ENCODE results near the gene ZDHHC5. TPM values are rescaled to one million over a fixed set of nuclear protein-coding genes. Genes with fewer than 3 reads are reported as not detected.
A peak's percentile ranks its signal among the peaks of the same experiment; 100 is the strongest.

ZDHHC5 gene
- total RNA-seq, 2 donors from 2014 or later = 46.0 to 53.3 TPM

DNA sequence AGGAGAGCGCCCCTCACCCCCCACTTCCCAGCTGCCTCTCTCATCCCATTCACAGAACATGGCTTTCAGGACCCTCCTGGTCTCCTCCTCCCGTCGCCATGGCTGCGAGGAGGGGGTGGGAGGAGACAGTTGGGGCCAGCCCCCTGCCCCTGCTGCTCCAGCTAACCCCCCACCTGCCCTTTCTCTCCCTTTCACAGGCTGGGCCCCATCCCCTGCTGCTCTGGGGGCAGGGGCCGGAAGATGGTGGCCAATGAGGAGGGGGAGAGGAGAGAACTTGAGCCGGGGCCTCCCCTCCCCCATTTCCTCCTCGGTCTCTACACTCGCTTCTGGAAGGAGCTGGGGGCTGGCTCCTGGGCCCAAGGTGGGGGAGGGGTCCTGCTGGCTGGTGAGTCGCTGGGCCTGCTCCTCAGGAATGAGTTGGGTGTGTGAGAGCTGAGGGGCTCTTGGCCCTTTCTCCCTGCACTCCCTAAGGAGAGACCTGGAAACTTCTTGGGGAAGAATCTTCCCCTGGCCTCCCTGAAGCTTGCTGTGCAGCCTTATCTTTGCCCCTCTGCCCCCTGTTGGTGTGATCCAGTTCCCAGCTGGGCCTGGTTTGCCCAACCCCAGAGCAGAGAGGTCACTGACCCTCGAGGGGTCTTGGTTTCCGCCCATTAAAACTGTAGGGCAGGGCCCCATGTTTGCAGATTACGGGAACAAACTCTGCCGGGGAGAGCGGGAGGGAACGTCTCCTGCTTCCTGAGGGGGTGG is 28.4 kb upstream of the ZDHHC5 start:
- H3K9me3 ChIP-seq = no peaks in the 10 kb centered on the region
- no peak for ATAC-seq (ENCODE audit: insufficient number of reproducible peaks, low FRiP score, low read depth)
- no peak for DNase-seq (ENCODE audit: low spot score)
- H3K36me3 ChIP-seq = no peaks in the 10 kb centered on the region
- peak overlapping the region; percentile 96 for H3K4me3 ChIP-seq
- no peak overlapping the region for H3K27ac ChIP-seq
- peaks cover 17 to 36% of the 10 kb centered on the region in 2 donors for H3K4me1 ChIP-seq (ENCODE audit: control insufficient read depth in 1 of 2, low read depth in 2 of 2)
- TF ChIP-seq, protein P1, sequence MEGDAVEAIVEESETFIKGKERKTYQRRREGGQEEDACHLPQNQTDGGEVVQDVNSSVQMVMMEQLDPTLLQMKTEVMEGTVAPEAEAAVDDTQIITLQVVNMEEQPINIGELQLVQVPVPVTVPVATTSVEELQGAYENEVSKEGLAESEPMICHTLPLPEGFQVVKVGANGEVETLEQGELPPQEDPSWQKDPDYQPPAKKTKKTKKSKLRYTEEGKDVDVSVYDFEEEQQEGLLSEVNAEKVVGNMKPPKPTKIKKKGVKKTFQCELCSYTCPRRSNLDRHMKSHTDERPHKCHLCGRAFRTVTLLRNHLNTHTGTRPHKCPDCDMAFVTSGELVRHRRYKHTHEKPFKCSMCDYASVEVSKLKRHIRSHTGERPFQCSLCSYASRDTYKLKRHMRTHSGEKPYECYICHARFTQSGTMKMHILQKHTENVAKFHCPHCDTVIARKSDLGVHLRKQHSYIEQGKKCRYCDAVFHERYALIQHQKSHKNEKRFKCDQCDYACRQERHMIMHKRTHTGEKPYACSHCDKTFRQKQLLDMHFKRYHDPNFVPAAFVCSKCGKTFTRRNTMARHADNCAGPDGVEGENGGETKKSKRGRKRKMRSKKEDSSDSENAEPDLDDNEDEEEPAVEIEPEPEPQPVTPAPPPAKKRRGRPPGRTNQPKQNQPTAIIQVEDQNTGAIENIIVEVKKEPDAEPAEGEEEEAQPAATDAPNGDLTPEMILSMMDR (IDR thresholded peaks at IDR 0.05) = no peak
- H3K27me3 ChIP-seq (replicated peaks; ENCODE audit: insufficient read depth) = no peaks in the 10 kb centered on the region

- no peak for DNase-seq (ENCODE audit: low spot score)
- TF ChIP-seq, protein P1 (IDR thresholded peaks at IDR 0.05) = no peak
- no peak for ATAC-seq (ENCODE audit: insufficient number of reproducible peaks, low FRiP score, low read depth)
- H3K4me3 ChIP-seq = peak overlapping the region; percentile 96
- no peaks in the 10 kb centered on the region for H3K27me3 ChIP-seq (replicated peaks; ENCODE audit: insufficient read depth)
- H3K9me3 ChIP-seq = no peaks in the 10 kb centered on the region
- no peak overlapping the region for H3K27ac ChIP-seq
- H3K36me3 ChIP-seq = no peaks in the 10 kb centered on the region
- H3K4me1 ChIP-seq (ENCODE audit: control insufficient read depth in 1 of 2, low read depth in 2 of 2) = peaks cover 20 to 43% of the 10 kb centered on the region in 2 donors
Measured at GRCh38 chr11:57640068-57640800, 27.7 kb upstream of the ZDHHC5 start.

DNA sequence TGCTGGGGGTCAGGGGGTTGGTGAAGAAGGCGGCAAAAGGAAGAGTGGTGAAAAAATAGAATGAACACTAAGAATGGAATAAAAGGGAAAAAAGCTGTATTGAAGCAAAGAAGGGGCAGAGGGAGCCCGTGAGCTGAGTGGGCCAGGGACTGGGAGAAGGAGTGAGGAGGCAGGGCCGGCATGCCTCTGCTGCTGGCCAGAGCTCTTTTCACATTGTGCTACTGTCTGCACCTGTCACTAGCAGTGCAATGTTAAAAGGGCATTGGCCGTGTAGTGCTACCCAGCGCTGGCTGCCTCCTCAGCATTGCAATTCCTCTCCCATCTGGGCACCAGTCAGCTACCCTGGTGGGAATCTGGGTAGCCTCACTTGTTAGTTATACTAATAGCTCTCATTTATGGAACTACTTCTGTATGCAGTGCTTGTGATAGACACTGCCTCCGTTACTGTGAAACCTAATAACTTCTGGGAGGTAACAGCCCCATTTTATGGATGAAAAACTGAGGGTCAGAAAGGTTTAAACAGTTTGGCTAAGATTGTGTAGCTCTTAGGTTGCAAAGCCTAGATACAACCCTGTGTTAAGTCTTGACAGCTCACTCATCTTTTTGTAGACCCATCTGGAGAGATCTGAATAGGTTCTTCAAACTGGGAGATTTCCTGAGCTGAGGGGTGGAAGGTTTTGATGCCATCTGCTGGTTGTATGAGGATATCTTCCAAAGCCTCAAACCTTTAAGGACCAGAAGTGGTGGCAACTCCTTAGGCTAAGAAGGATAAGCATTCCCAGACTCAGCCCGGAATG is 26.7 kb upstream of the ZDHHC5 start:
- no peak overlapping the region for H3K27ac ChIP-seq
- ATAC-seq (ENCODE audit: insufficient number of reproducible peaks, low FRiP score, low read depth) = no peak
- TF ChIP-seq, protein P1 (IDR thresholded peaks at IDR 0.05) = peak; percentile 30

DNA sequence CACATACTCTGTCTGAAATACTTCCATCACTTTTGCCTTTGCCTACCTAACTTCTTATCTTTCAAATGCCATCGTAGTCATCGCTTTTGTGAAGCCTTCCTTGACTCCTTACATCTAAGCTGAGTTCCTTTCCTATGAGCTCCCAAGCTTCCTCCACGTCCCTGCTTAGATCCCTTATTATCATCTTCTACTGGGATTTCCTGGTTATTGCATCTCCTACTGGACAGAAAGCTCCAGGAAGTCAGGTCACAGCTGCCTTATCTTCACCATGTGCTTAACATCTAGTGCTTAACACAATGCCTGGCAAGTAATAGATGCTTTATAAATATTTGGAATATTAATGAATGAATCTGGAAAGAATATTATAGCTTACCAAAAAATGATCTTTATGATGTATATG is 24.1 kb upstream of the ZDHHC5 start:
- no peaks in the 10 kb centered on the region for H3K27me3 ChIP-seq (replicated peaks; ENCODE audit: insufficient read depth)

More for the DNA sequence above, 26.7 kb upstream of the ZDHHC5 start:
- Histone ChIP-seq H3K9me3 (no peaks in the 10 kb centered on the region), H3K4me1 (ENCODE audit: control insufficient read depth in 1 of 2, low read depth in 2 of 2) (peaks cover 20 to 49% of the 10 kb centered on the region in 2 donors), H3K27me3 (replicated peaks; ENCODE audit: insufficient read depth) (no peaks in the 10 kb centered on the region), H3K36me3 (no peaks in the 10 kb centered on the region), H3K4me3 (no peak overlapping the region)
- no peak for DNase-seq (ENCODE audit: low spot score)

More for the DNA sequence above, 24.1 kb upstream of the ZDHHC5 start:
- TF ChIP-seq, protein P1 (IDR thresholded peaks at IDR 0.05) = no peak
- Histone ChIP-seq H3K4me1 (ENCODE audit: control insufficient read depth in 1 of 2, low read depth in 2 of 2) (peaks cover 28 to 63% of the 10 kb centered on the region in 2 donors), H3K4me3 (no peak overlapping the region), H3K36me3 (no peaks in the 10 kb centered on the region), H3K9me3 (no peaks in the 10 kb centered on the region), H3K27ac (no peak overlapping the region)
- ATAC-seq (ENCODE audit: insufficient number of reproducible peaks, low FRiP score, low read depth) (no peak), DNase-seq (ENCODE audit: low spot score) (no peak)
